Loucy (cell line): ENCODE measurements around the gene VWA7.

ENCODE experiments used
- H2AFZ ChIP-seq: fragments of 200-600 bp; sonication (generic); 2 replicates; pipeline ENCODE4 v1.6.0; 2016; ENCODE audit warnings: antibody characterized with exemption, mild to moderate bottlenecking, low read length, moderate library complexity
- H3F3A ChIP-seq: fragments of 200-600 bp; 2 replicates; pipeline ENCODE4 v1.6.0; 2016; ENCODE audit warnings: antibody characterized with exemption, low read depth, mild to moderate bottlenecking
- H3K27me3 ChIP-seq: fragments of 200-600 bp; sonication (generic); 2 replicates; pipeline ENCODE4 v1.6.1; 2014; ENCODE audit warnings: low read length, mild to moderate bottlenecking; ENCODE audit not compliant: insufficient read depth, poor library complexity, severe bottlenecking
- H3K36me3 ChIP-seq: fragments of 200-600 bp; sonication (generic); 2 replicates; pipeline ENCODE4 v1.6.1; 2016; ENCODE audit warnings: low read length; ENCODE audit not compliant: insufficient read depth
- H3K4me1 ChIP-seq: fragments of 200-600 bp; sonication (generic); 2 replicates; pipeline ENCODE4 v1.5.1; 2014; ENCODE audit warnings: low read length, mild to moderate bottlenecking; ENCODE audit not compliant: insufficient read depth, poor library complexity, severe bottlenecking
- H3K4me2 ChIP-seq: fragments of 200-600 bp; sonication (generic); 2 replicates; pipeline ENCODE4 v1.6.0; 2014; ENCODE audit warnings: antibody characterized with exemption, low read length, low read depth, mild to moderate bottlenecking; ENCODE audit not compliant: poor library complexity, severe bottlenecking
- H3K4me3 ChIP-seq: fragments of 200-600 bp; sonication (generic); 2 replicates; pipeline ENCODE4 v1.5.1; 2014; ENCODE audit warnings: low read length, mild to moderate bottlenecking, mixed read lengths; ENCODE audit not compliant: poor library complexity, severe bottlenecking
- H3K79me2 ChIP-seq: fragments of 200-600 bp; sonication (generic); 2 replicates; pipeline ENCODE4 v1.6.1; 2014; ENCODE audit warnings: low read length; ENCODE audit not compliant: insufficient read depth
- H3K9ac ChIP-seq: fragments of 200-600 bp; sonication (generic); 2 replicates; pipeline ENCODE4 v1.6.0; 2014; ENCODE audit warnings: mild to moderate bottlenecking, low read depth, low read length, moderate library complexity; ENCODE audit not compliant: poor library complexity, severe bottlenecking
- H3K9me2 ChIP-seq: fragments of 200-600 bp; sonication (generic); replicated peaks from 2 replicates; pipeline ENCODE4 v1.6.1; 2016; ENCODE audit warnings: low read depth, low read length, mixed read lengths
- H3K9me3 ChIP-seq: fragments of 200-600 bp; sonication (generic); 2 replicates; pipeline ENCODE4 v1.6.1; 2014; ENCODE audit warnings: mild to moderate bottlenecking, antibody characterized with exemption, low read length, low read depth; ENCODE audit not compliant: insufficient read depth
- H4K20me1 ChIP-seq: fragments of 200-600 bp; sonication (generic); 2 replicates; pipeline ENCODE4 v1.6.0; 2014; ENCODE audit warnings: antibody characterized with exemption, low read length, mild to moderate bottlenecking; ENCODE audit not compliant: insufficient read depth, poor library complexity, severe bottlenecking
- EZH2phosphoT487 ChIP-seq: fragments of 200-600 bp; IDR thresholded peaks from 2 replicates; pipeline ENCODE4 v1.6.1; 2018; ENCODE audit warnings: antibody characterized with exemption, mild to moderate bottlenecking, moderate library complexity, borderline replicate concordance
- TF ChIP-seq, protein P1 (sequence below): fragments of 200-600 bp; sonication (generic); conservative IDR thresholded peaks from 2 replicates; pipeline ENCODE4 v1.5.1; 2014; ENCODE audit warnings: mild to moderate bottlenecking, antibody characterized with exemption, low read length

VWA7 gene

DNA sequence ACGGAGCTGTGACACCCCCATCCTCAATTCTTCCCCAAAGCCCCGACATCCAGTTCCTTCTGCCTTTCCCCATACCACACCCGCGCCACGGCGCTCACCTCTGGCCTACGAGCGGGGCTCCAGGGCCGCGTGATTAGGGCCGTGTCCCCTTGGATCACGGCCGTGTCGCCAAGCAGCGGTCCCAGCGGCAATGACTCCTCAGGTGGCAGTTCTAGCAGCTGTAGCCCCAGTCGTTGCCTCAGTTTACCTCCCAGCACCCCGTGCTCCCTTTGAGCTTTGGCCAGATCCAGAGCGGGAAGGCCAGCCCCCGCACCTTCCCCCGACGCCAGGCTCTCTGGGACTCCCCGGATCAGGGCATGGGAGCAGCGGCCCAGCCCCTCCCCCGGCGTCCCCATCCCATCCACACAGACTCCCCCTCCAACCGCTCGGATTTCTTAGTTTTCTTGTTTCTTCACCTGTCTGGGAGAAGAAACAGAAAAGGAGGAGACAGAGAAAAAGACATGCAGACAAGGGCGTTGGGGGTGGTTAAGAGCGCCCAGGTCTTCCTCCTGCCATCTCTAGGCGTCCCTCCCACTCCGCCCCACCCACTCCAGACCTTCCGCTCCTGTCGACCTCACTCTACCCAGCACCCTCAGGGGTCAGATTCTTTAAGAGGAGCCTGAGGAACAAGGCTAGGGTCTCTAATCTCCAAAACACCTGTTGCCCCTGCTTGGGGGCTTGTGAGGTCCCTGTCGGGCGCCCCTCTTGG, 48.2 kb downstream of the VWA7 start, which contains the start of gene DDAH2:
Gene DDAH2, minus strand, starts transcription at position 533 of the 748 bp plus-strand sequence. Its CDS starts 138 bp downstream, at position 395.
- peaks cover 36% of the 10 kb centered on the region for H4K20me1 ChIP-seq
- peaks cover 17% of the 10 kb centered on the region; the same call in 1 of the 2 replicates for H3F3A ChIP-seq
- H3K4me3 ChIP-seq = peak within 1 kb of the TSS; percentile 94
- no peaks in the 10 kb centered on the region for H3K9me3 ChIP-seq
- peak within 1 kb of the TSS; percentile 89 for H3K9ac ChIP-seq
- peaks cover 58% of the 10 kb centered on the region for H3K4me1 ChIP-seq
- peak within 1 kb of the TSS; percentile 85 for H3K4me2 ChIP-seq
- H3K9me2 ChIP-seq = no peaks in the 10 kb centered on the region
- no peaks in the 10 kb centered on the region for H3K27me3 ChIP-seq
- TF ChIP-seq, protein P1, sequence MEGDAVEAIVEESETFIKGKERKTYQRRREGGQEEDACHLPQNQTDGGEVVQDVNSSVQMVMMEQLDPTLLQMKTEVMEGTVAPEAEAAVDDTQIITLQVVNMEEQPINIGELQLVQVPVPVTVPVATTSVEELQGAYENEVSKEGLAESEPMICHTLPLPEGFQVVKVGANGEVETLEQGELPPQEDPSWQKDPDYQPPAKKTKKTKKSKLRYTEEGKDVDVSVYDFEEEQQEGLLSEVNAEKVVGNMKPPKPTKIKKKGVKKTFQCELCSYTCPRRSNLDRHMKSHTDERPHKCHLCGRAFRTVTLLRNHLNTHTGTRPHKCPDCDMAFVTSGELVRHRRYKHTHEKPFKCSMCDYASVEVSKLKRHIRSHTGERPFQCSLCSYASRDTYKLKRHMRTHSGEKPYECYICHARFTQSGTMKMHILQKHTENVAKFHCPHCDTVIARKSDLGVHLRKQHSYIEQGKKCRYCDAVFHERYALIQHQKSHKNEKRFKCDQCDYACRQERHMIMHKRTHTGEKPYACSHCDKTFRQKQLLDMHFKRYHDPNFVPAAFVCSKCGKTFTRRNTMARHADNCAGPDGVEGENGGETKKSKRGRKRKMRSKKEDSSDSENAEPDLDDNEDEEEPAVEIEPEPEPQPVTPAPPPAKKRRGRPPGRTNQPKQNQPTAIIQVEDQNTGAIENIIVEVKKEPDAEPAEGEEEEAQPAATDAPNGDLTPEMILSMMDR = no peak
- no peak for TF ChIP-seq EZH2phosphoT487
- peaks cover 38% of the 10 kb centered on the region for H3K36me3 ChIP-seq
- peak within 1 kb of the TSS; percentile 45; the same call in 1 of the 2 replicates for H2AFZ ChIP-seq
- H3K79me2 ChIP-seq = peaks cover 65% of the 10 kb centered on the region

DNA sequence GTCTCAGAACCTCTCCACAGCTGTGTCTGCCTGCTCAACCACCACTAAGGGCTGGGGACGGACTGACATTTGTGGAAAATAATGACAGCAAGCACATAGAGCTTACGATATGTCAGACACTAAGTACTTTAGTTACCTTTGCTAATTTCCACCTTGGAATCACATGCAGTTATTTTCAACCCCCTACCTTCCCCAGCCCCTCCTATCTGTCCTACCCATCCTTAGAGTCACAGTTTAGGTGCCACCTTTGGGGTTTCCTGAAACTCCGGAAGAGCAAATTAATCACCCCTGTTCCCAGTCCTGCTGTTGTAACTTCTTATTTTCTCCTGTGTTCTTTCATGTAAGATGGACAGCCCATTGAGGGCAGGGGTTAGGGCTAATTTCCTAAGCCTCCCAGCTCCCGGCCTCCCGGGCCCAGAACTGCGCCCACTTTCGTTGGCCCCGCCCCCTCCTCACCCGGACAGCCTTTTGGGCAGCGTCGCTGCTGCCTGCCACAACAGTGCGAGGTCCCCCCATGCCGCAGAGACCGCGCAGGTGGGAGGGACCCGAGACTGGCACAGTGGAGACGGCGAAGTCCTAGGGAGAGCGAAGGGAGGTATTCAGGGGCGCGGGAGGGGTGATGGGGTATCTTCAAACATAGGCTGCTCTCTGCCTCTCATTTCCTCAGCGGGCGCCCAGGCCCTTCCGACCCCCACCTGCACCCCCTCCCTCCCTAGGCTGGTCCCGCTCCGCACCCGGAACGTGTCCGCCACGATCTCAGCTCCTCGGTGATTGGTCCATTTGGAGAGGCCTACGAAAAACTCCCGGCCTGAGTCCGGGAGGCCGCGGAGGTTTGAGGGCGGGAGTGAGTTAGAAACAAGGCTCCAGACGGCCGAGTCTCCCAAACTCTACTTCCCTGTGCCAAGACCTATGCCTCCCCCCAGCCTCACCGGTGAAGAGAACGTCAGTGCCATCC, 49.1 kb downstream of the VWA7 start:
- TF ChIP-seq, protein P1 = no peak
- Histone ChIP-seq H3K4me2 (peak overlapping the region; percentile 85), H3K79me2 (peaks cover 56% of the 10 kb centered on the region), H3K4me3 (peak overlapping the region; percentile 94), H2AFZ (no peak overlapping the region), H3K27me3 (no peaks in the 10 kb centered on the region), H3K9ac (peak overlapping the region; percentile 89), H4K20me1 (peaks cover 27% of the 10 kb centered on the region), H3K9me3 (no peaks in the 10 kb centered on the region), H3K9me2 (no peaks in the 10 kb centered on the region), H3K4me1 (peaks cover 52% of the 10 kb centered on the region), H3F3A (peaks cover 15% of the 10 kb centered on the region; the same call in 1 of the 2 replicates), H3K36me3 (peaks cover 29% of the 10 kb centered on the region)

DNA sequence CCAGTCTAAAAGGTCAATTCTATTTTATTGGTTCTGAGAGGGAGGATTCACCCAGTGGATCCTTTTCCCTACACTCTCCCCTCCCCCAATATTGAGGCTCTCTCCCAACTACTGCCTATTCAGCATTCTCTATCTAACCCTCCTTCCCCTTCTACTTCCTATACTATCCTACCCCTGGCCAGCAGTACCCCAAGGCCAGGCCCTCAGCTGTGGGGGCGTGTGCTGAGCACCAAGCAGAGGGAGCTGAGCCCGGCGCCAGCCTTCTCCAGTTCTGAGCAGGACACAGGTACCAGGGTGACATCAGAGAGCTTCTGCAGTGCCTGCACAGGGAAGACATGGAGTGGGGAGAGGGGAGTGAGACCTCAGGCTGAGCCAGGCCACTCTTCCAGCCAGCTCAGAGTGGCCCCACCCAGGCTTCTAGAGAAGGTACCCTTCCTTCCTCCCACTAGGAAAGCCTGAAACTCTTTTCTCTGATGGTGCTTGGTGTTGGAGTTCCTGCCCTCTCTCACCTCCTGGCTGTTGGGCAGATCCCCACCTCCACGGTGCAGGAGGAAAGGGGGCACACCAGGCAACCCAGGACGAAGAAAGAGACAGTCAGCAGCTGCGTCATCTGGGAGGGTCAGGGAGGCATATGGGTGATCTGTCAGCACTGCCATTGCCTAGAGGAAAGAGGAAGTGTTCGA, 50.0 kb downstream of the VWA7 start:
- peaks cover 23% of the 10 kb centered on the region for H3K36me3 ChIP-seq
- H3K4me2 ChIP-seq = no peak overlapping the region
- H3K27me3 ChIP-seq = no peaks in the 10 kb centered on the region
- H3K9ac ChIP-seq = peak overlapping the region; percentile 24
- no peak overlapping the region for H2AFZ ChIP-seq
- H3K4me3 ChIP-seq = no peak overlapping the region
- peaks cover 47% of the 10 kb centered on the region for H3K4me1 ChIP-seq
- no peaks in the 10 kb centered on the region for H3K9me2 ChIP-seq
- peaks cover 14% of the 10 kb centered on the region; the same call in 1 of the 2 replicates for H3F3A ChIP-seq
- H3K9me3 ChIP-seq = no peaks in the 10 kb centered on the region
- peaks cover 25% of the 10 kb centered on the region for H4K20me1 ChIP-seq
- TF ChIP-seq EZH2phosphoT487 = no peak
- TF ChIP-seq, protein P1 = no peak
- H3K79me2 ChIP-seq = peaks cover 48% of the 10 kb centered on the region
